Stimulated activated CD4-positive, alpha-beta T cell treated with anti-CD3 and anti-CD28 coated beads, Interleukin-2, amount 100 ng/mL, for 48 hours (primary cell): ENCODE measurements around the gene UCK2.
"Not testable (repeated sequence)": the region's sequence is repeated elsewhere in the genome, so short reads cannot be mapped to it uniquely, and the experiment has no call there.

ENCODE experiments used
- DNase-seq, 2 donors: peaks; one replicate each; pipeline ENCODE4 v3.0.0-alpha.2; 2020

Gene UCK2

GRCh38 chr1:165827268-165828102, at the start of gene UCK2:
TSS of gene UCK2 (plus strand) at chr1:165827614. CDS start at chr1:165827834, 220 bp downstream.
- DNase-seq = peak; percentile 58 to 65

- DNase-seq = not testable (repeated sequence)
Measured at GRCh38 chr1:165778197-165778596, 49.2 kb upstream of the UCK2 start.

GRCh38 chr1:165783519-165783918, 43.9 kb upstream of the UCK2 start:
- not testable (repeated sequence) for DNase-seq

- no peak for DNase-seq
Measured at GRCh38 chr1:165787741-165788140, 39.7 kb upstream of the UCK2 start.

- no peak for DNase-seq
Measured at GRCh38 chr1:165793951-165794350, 33.5 kb upstream of the UCK2 start.

GRCh38 chr1:165795894-165796293, 31.5 kb upstream of the UCK2 start:
- no peak for DNase-seq

- DNase-seq = no peak
Measured at GRCh38 chr1:165799387-165799786, 28.0 kb upstream of the UCK2 start.

GRCh38 chr1:165804513-165804912, 22.9 kb upstream of the UCK2 start:
- DNase-seq = not testable (repeated sequence)

- no peak for DNase-seq
Measured at GRCh38 chr1:165807613-165808012, 19.8 kb upstream of the UCK2 start.

- no peak for DNase-seq
Measured at GRCh38 chr1:165815725-165816124, 11.7 kb upstream of the UCK2 start.

- no peak for DNase-seq
Measured at GRCh38 chr1:165816157-165816556, 11.3 kb upstream of the UCK2 start.

GRCh38 chr1:165816826-165817497, 10.5 kb upstream of the UCK2 start:
- DNase-seq = no peak

- DNase-seq = no peak
Measured at GRCh38 chr1:165823552-165824268, 3.7 kb upstream of the UCK2 start.

GRCh38 chr1:165824269-165824643, 3.2 kb upstream of the UCK2 start:
- DNase-seq = no peak

GRCh38 chr1:165826565-165827267, 698 bp upstream of the UCK2 start:
- no peak for DNase-seq

- DNase-seq = peak; percentile 37 to 58
Measured at GRCh38 chr1:165828103-165828668, 772 bp downstream of the UCK2 start.

- DNase-seq = peak in 1 of 2 donors; percentile 15
Measured at GRCh38 chr1:165828669-165829329, 1.4 kb downstream of the UCK2 start.

- no peak for DNase-seq
Measured at GRCh38 chr1:165829888-165830287, 2.5 kb downstream of the UCK2 start.

- DNase-seq = no peak
Measured at GRCh38 chr1:165831146-165831545, 3.7 kb downstream of the UCK2 start.

- no peak for DNase-seq
Measured at GRCh38 chr1:165832902-165833301, 5.5 kb downstream of the UCK2 start.

GRCh38 chr1:165833358-165833757, 5.9 kb downstream of the UCK2 start:
- DNase-seq = no peak

- DNase-seq = no peak
Measured at GRCh38 chr1:165834229-165834628, 6.8 kb downstream of the UCK2 start.
